SU-DHL-6 (cell line): ENCODE results near the gene CLP1.

Experiments used
- H2AFZ ChIP-seq: fragments of 200-600 bp; sonication (generic); 2 replicates; pipeline ENCODE4 v1.6.1; 2014; ENCODE audit warnings: low read depth, mild to moderate bottlenecking, moderate library complexity, mixed read lengths, antibody characterized with exemption, low read length; ENCODE audit not compliant: severe bottlenecking
- H3F3A ChIP-seq: fragments of 200-600 bp; shearing (Covaris generic); 2 replicates; pipeline ENCODE4 v1.6.0; 2016; ENCODE audit warnings: antibody characterized with exemption, mild to moderate bottlenecking; ENCODE audit not compliant: insufficient read depth
- H3K27ac ChIP-seq: fragments of 200-600 bp; sonication (generic); 2 replicates; pipeline ENCODE4 v1.5.1; 2016; ENCODE audit warnings: low read depth, mild to moderate bottlenecking, low read length, moderate library complexity, mixed read lengths
- H3K27me3 ChIP-seq: fragments of 200-600 bp; sonication (generic), shearing (Covaris generic); 2 replicates; pipeline ENCODE4 v1.6.0; 2014; ENCODE audit warnings: mild to moderate bottlenecking, low read length
- H3K36me3 ChIP-seq: fragments of 200-600 bp; sonication (generic); 2 replicates; pipeline ENCODE4 v1.6.1; 2014; ENCODE audit warnings: mild to moderate bottlenecking, low read length, mixed read lengths
- H3K4me2 ChIP-seq: fragments of 300-600, 200-600 bp; shearing (Covaris generic), sonication (generic); 2 replicates; pipeline ENCODE4 v1.6.0; 2014; ENCODE audit warnings: low read length, low read depth, mild to moderate bottlenecking; ENCODE audit not compliant: poor library complexity, severe bottlenecking
- H3K4me3 ChIP-seq: fragments of 200-600 bp; sonication (generic); 2 replicates; pipeline ENCODE4 v1.5.1; 2014; ENCODE audit warnings: antibody characterized with exemption, low read length, mild to moderate bottlenecking, mixed read lengths; ENCODE audit not compliant: insufficient read depth, poor library complexity, severe bottlenecking
- H3K79me2 ChIP-seq: fragments of 200-600 bp; sonication (generic); 2 replicates; pipeline ENCODE4 v1.6.1; 2014; ENCODE audit warnings: mild to moderate bottlenecking, low read length, moderate library complexity; ENCODE audit not compliant: insufficient read depth
- H3K9ac ChIP-seq: fragments of 200-600 bp; sonication (generic); 2 replicates; pipeline ENCODE4 v1.7.0; 2014; ENCODE audit warnings: mild to moderate bottlenecking, low read length
- H3K9me2 ChIP-seq: fragments of 200-600 bp; sonication (generic); replicated peaks from 2 replicates; pipeline ENCODE4 v1.6.1; 2014; ENCODE audit warnings: low read length; ENCODE audit not compliant: insufficient read depth
- H3K9me3 ChIP-seq: fragments of 200-600 bp; sonication (generic); 2 replicates; pipeline ENCODE4 v1.6.1; 2014; ENCODE audit warnings: low read length, mixed read lengths; ENCODE audit not compliant: insufficient read depth
- H4K20me1 ChIP-seq: fragments of 200-600 bp; sonication (generic); 2 replicates; pipeline ENCODE4 v1.6.1; 2014; ENCODE audit warnings: low read depth, mild to moderate bottlenecking, antibody characterized with exemption, low read length, moderate library complexity, mixed read lengths
- EZH2phosphoT487 ChIP-seq: fragments of 200-600 bp; sonication (generic), shearing (Covaris generic); conservative IDR thresholded peaks from 2 replicates; pipeline ENCODE4 v1.6.1; 2018; ENCODE audit warnings: mild to moderate bottlenecking, antibody characterized with exemption, low read length, moderate library complexity, mixed read lengths
- TF ChIP-seq, protein P1 (sequence below): fragments of 200-600 bp; sonication (generic); IDR thresholded peaks from one replicate; pipeline ENCODE4 v1.5.1; 2017; ENCODE audit warnings: antibody characterized with exemption, mild to moderate bottlenecking, low read length, moderate library complexity; ENCODE audit not compliant: insufficient read depth, poor library complexity, severe bottlenecking

Gene CLP1

DNA sequence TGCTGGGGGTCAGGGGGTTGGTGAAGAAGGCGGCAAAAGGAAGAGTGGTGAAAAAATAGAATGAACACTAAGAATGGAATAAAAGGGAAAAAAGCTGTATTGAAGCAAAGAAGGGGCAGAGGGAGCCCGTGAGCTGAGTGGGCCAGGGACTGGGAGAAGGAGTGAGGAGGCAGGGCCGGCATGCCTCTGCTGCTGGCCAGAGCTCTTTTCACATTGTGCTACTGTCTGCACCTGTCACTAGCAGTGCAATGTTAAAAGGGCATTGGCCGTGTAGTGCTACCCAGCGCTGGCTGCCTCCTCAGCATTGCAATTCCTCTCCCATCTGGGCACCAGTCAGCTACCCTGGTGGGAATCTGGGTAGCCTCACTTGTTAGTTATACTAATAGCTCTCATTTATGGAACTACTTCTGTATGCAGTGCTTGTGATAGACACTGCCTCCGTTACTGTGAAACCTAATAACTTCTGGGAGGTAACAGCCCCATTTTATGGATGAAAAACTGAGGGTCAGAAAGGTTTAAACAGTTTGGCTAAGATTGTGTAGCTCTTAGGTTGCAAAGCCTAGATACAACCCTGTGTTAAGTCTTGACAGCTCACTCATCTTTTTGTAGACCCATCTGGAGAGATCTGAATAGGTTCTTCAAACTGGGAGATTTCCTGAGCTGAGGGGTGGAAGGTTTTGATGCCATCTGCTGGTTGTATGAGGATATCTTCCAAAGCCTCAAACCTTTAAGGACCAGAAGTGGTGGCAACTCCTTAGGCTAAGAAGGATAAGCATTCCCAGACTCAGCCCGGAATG lies 16.4 kb upstream of the CLP1 start:
- Histone ChIP-seq H3K27ac (no peak overlapping the region), H3K4me2 (no peak overlapping the region), H3K79me2 (no peaks in the 10 kb centered on the region), H3K27me3 (no peaks in the 10 kb centered on the region), H3K9me2 (no peaks in the 10 kb centered on the region), H3K36me3 (no peaks in the 10 kb centered on the region), H3K9me3 (no peaks in the 10 kb centered on the region), H3F3A (no peaks in the 10 kb centered on the region), H3K4me3 (no peak overlapping the region), H4K20me1 (no peaks in the 10 kb centered on the region), H3K9ac (no peak overlapping the region), H2AFZ (no peak overlapping the region)
- TF ChIP-seq EZH2phosphoT487 = no peak
- TF ChIP-seq, protein P1, sequence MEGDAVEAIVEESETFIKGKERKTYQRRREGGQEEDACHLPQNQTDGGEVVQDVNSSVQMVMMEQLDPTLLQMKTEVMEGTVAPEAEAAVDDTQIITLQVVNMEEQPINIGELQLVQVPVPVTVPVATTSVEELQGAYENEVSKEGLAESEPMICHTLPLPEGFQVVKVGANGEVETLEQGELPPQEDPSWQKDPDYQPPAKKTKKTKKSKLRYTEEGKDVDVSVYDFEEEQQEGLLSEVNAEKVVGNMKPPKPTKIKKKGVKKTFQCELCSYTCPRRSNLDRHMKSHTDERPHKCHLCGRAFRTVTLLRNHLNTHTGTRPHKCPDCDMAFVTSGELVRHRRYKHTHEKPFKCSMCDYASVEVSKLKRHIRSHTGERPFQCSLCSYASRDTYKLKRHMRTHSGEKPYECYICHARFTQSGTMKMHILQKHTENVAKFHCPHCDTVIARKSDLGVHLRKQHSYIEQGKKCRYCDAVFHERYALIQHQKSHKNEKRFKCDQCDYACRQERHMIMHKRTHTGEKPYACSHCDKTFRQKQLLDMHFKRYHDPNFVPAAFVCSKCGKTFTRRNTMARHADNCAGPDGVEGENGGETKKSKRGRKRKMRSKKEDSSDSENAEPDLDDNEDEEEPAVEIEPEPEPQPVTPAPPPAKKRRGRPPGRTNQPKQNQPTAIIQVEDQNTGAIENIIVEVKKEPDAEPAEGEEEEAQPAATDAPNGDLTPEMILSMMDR = peak; percentile 48

DNA sequence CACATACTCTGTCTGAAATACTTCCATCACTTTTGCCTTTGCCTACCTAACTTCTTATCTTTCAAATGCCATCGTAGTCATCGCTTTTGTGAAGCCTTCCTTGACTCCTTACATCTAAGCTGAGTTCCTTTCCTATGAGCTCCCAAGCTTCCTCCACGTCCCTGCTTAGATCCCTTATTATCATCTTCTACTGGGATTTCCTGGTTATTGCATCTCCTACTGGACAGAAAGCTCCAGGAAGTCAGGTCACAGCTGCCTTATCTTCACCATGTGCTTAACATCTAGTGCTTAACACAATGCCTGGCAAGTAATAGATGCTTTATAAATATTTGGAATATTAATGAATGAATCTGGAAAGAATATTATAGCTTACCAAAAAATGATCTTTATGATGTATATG lies 13.8 kb upstream of the CLP1 start:
- Histone ChIP-seq H4K20me1 (no peaks in the 10 kb centered on the region), H3K9ac (no peak overlapping the region), H3K79me2 (no peaks in the 10 kb centered on the region), H3K4me3 (no peak overlapping the region), H3K4me2 (no peak overlapping the region), H2AFZ (no peak overlapping the region), H3K27ac (no peak overlapping the region), H3K9me2 (no peaks in the 10 kb centered on the region), H3K27me3 (no peaks in the 10 kb centered on the region), H3K36me3 (no peaks in the 10 kb centered on the region), H3K9me3 (no peaks in the 10 kb centered on the region), H3F3A (no peaks in the 10 kb centered on the region)
- TF ChIP-seq, protein P1 = no peak
- TF ChIP-seq EZH2phosphoT487 = no peak

DNA sequence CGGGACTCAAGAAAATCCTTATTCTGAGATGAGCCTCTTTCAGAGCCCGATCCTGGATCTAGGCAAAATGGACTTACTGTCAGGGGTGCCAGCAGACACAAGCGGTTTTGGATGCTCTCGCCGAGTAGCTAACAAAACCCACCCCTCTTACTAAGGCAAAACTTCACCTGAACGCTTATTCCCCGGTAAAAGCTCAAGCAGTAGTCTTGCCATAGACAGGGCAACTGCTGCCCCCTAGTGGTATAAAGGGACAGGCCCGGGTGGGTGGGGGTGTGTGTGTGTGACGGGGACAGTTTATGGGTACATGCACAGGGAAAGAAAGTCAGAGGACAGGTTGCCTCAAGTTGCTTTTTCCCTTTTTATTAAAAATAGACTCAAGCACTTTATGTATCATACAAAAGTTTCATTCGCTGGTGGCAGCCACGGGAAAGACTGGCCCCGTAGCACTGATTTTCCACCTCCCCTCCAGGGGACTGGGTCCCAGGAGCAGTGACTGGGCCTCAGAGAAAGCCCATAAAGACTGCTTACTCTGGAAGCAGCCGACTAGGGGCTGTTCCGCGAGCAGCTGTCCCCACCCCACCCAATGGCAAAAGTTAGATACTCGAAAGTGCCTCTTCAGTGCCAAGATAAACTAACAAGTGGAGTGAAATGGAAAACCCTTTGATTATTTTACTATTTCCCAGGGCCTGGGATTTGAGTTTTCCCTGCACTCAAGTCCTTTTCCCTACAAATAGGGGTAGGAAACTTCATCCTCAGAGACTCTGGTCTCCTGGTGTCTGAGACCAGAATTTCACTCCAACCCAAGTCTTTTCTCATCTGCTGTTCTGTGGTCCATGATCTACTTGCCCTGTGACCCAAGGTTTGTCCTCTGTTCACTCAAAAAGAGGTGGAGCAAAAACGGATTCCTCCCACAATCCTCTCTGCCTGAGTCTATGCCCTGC lies 12.5 kb upstream of the CLP1 start:
- Histone ChIP-seq H3K9me3 (no peaks in the 10 kb centered on the region), H3K27ac (no peak overlapping the region), H3K79me2 (no peaks in the 10 kb centered on the region), H3K36me3 (no peaks in the 10 kb centered on the region), H3K9me2 (no peaks in the 10 kb centered on the region), H4K20me1 (no peaks in the 10 kb centered on the region), H3K4me2 (no peak overlapping the region), H2AFZ (no peak overlapping the region), H3F3A (no peaks in the 10 kb centered on the region), H3K4me3 (no peak overlapping the region), H3K9ac (no peak overlapping the region), H3K27me3 (no peaks in the 10 kb centered on the region)
- TF ChIP-seq EZH2phosphoT487 = no peak
- TF ChIP-seq, protein P1 = peak; percentile 96
